Naive thymus-derived CD4-positive, alpha-beta T cell (primary cell): ENCODE measurements around the gene NR6A1. TPM values are rescaled to one million over a fixed set of nuclear protein-coding genes. Genes with fewer than 3 reads are reported as not detected.
"Not testable (repeated sequence)": the region's sequence is repeated elsewhere in the genome, so short reads cannot be mapped to it uniquely, and the experiment has no call there.

Experiments
- ATAC-seq: fragments of 150-1000 bp; cut with Tn5 transposase; 2 replicates; pipeline ENCODE4 v1.10.0; 2021; ENCODE audit warnings: mild to moderate bottlenecking, moderate library complexity
- CTCF ChIA-PET: fragments of 350-600 bp; sonication (Branson Sonifier 250); formaldehyde crosslinking; loops from one replicate; lab custom pipeline; 2021; ENCODE audit warnings: antibody characterized with exemption; lab: Charles Lee
- POLR2A ChIA-PET: fragments of 350-600 bp; sonication (Branson Sonifier 250); formaldehyde crosslinking; loops from one replicate; lab custom pipeline; 2021; ENCODE audit warnings: antibody characterized with exemption, inconsistent platforms; lab: Charles Lee
- DNase-seq, 9 donors: peaks; one replicate each; pipeline versions ENCODE4 v3.0.0 to v3.0.0-alpha.2; 2020 to 2022; ENCODE audit warnings: mixed read lengths in 1 of 9
- H3K27ac ChIP-seq: one replicate; pipeline ENCODE4 v1.7.0; 2013; ENCODE audit warnings: mild to moderate bottlenecking, low read depth, low read length, moderate library complexity
- H3K27me3 ChIP-seq, 2 donors: one replicate each; pipeline ENCODE4 v1.7.0; 2013; ENCODE audit warnings: low read length in 2 of 2, mild to moderate bottlenecking in 2 of 2, moderate library complexity in 2 of 2; ENCODE audit not compliant: control insufficient read depth in 2 of 2, insufficient read depth in 2 of 2
- H3K36me3 ChIP-seq, 3 experiments: 1 replicate in 2 of 3; 2 replicates in 1 of 3; pipeline ENCODE4 v1.7.0; 2013; ENCODE audit warnings: low read length in 3 of 3, mild to moderate bottlenecking in 3 of 3, moderate library complexity in 1 of 3; ENCODE audit not compliant: insufficient read depth in 3 of 3, control insufficient read depth in 2 of 3
- H3K4me1 ChIP-seq, 2 donors: one replicate each; pipeline ENCODE4 v1.7.0; 2013; ENCODE audit warnings: low read length in 2 of 2, mild to moderate bottlenecking in 2 of 2, moderate library complexity in 1 of 2; ENCODE audit not compliant: control insufficient read depth in 2 of 2, insufficient read depth in 2 of 2
- H3K4me3 ChIP-seq: 2 replicates; pipeline ENCODE4 v1.7.0; 2013; ENCODE audit warnings: mild to moderate bottlenecking, low read length
- H3K9me3 ChIP-seq, 3 experiments: 1 replicate in 2 of 3; 2 replicates in 1 of 3; pipeline ENCODE4 v1.7.0; 2013; ENCODE audit warnings: low read length in 3 of 3; ENCODE audit not compliant: control insufficient read depth in 2 of 3
- H3K27ac Mint-ChIP-seq, 9 donors: one replicate each; pipeline ENCODE4 v1.8.0; 2020 to 2022; ENCODE audit warnings: mixed read lengths in 9 of 9, mild to moderate bottlenecking in 8 of 9, moderate library complexity in 5 of 9, inconsistent platforms in 2 of 9
- H3K27me3 Mint-ChIP-seq, 5 donors: one replicate each; pipeline ENCODE4 v1.8.0; 2021 to 2022; ENCODE audit warnings: mixed read lengths in 5 of 5, mild to moderate bottlenecking in 1 of 5
- H3K36me3 Mint-ChIP-seq, 5 donors: one replicate each; pipeline ENCODE4 v1.8.0; 2020 to 2022; ENCODE audit warnings: mixed read lengths in 5 of 5, mild to moderate bottlenecking in 3 of 5, inconsistent platforms in 1 of 5
- H3K4me1 Mint-ChIP-seq, 7 donors: one replicate each; pipeline ENCODE4 v1.8.0; 2020 to 2022; ENCODE audit warnings: mixed read lengths in 7 of 7, mild to moderate bottlenecking in 3 of 7, inconsistent platforms in 1 of 7
- H3K4me3 Mint-ChIP-seq, 10 donors: one replicate each; pipeline ENCODE4 v1.8.0; 2020 to 2022; ENCODE audit warnings: mild to moderate bottlenecking in 10 of 10, mixed read lengths in 10 of 10, moderate library complexity in 6 of 10, inconsistent platforms in 2 of 10
- H3K9me3 Mint-ChIP-seq, 11 donors: one replicate each; pipeline ENCODE4 v1.8.0; 2020 to 2022; ENCODE audit warnings: mixed read lengths in 11 of 11, mild to moderate bottlenecking in 4 of 11, inconsistent platforms in 1 of 11, moderate library complexity in 1 of 11
- intact Hi-C, 2 donors: fragments of 100-400 bp; cut with micrococcal nuclease; formaldehyde crosslinking; loops; one replicate each; pipeline ENCODE4 v1.15.1; 2023
- polyA plus RNA-seq, 2 donors: library from polyadenylated mRNA; unstranded; fragments of 300-500 nt; fragmentation: Illumina TruSeq; gene quantifications; one replicate each; pipeline ENCODE4 v1.2.3, GENCODE V29; 2021
- total RNA-seq, 6 experiments: library from RNA in 5 of 6; stranded (reverse) in 5 of 6; gene quantifications; 1 replicate in 5 of 6; 2 replicates in 1 of 6; pipeline ENCODE4 v1.2.3 and lab custom pipeline; 2021 to 2026

NR6A1 gene
- total and polyA plus RNA-seq, 7 experiments from 2014 or later = 0.21 to 0.78 (median 0.51) TPM; not detected in 4

- no peaks in the 10 kb centered on the region for H3K9me3 Mint-ChIP-seq
- intact Hi-C loops = no loop called here
- no peak for DNase-seq
- Histone ChIP-seq H3K9me3 (no peaks in the 10 kb centered on the region), H3K27ac (no peak overlapping the region), H3K36me3 (no peaks in the 10 kb centered on the region), H3K4me3 (no peak overlapping the region), H3K4me1 (no peaks in the 10 kb centered on the region), H3K27me3 (no peaks in the 10 kb centered on the region)
- H3K27me3 Mint-ChIP-seq = peaks cover 11 to 24% (median 15%) of the 10 kb centered on the region in 5 donors
- peaks cover 0 to 5% (median 0%) of the 10 kb centered on the region in 7 donors for H3K4me1 Mint-ChIP-seq
- no peak overlapping the region for H3K4me3 Mint-ChIP-seq
- ChIA-PET CTCF (interaction anchor here (0.6 kb wide), 1 partner anchor 11 kb away, joined by 4 read pairs; no protein-coding TSS in a partner anchor), POLR2A (no interaction called here)
- no peak overlapping the region for H3K27ac Mint-ChIP-seq
- ATAC-seq = no peak
- H3K36me3 Mint-ChIP-seq = no peaks in the 10 kb centered on the region
These were observed 27.3 kb downstream of the NR6A1 start for GRCh38 chr9:124743686-124744348.

- Histone ChIP-seq H3K4me3 (no peak overlapping the region), H3K27ac (no peak overlapping the region), H3K27me3 (no peaks in the 10 kb centered on the region), H3K4me1 (no peaks in the 10 kb centered on the region), H3K36me3 (no peaks in the 10 kb centered on the region), H3K9me3 (no peaks in the 10 kb centered on the region)
- peaks cover 9 to 20% (median 12%) of the 10 kb centered on the region in 5 donors for H3K27me3 Mint-ChIP-seq
- ATAC-seq = no peak
- H3K36me3 Mint-ChIP-seq = no peaks in the 10 kb centered on the region
- H3K9me3 Mint-ChIP-seq = no peaks in the 10 kb centered on the region
- DNase-seq = no peak
- POLR2A ChIA-PET = no interaction called here
- intact Hi-C loops = no loop called here
- CTCF ChIA-PET = interaction anchor here (1.2 kb wide), 1 partner anchor 126 kb away, joined by 5 read pairs; no protein-coding TSS in a partner anchor
- no peak overlapping the region for H3K4me3 Mint-ChIP-seq
- H3K27ac Mint-ChIP-seq = no peak overlapping the region
- H3K4me1 Mint-ChIP-seq = peaks cover 0 to 5% (median 0%) of the 10 kb centered on the region in 7 donors
These were observed 28.2 kb downstream of the NR6A1 start for GRCh38 chr9:124742940-124743339.

GRCh38 chr9:124741662-124742061 lies 29.4 kb downstream of the NR6A1 start:
- H3K27ac Mint-ChIP-seq = no peak overlapping the region
- ChIA-PET CTCF (interaction anchor here (1.1 kb wide), 1 partner anchor 124 kb away, joined by 3 read pairs; no protein-coding TSS in a partner anchor), POLR2A (no interaction called here)
- H3K27me3 ChIP-seq = no peaks in the 10 kb centered on the region
- no peak overlapping the region for H3K27ac ChIP-seq
- intact Hi-C loops = no loop called here
- no peak overlapping the region for H3K4me3 ChIP-seq
- DNase-seq = no peak
- no peak for ATAC-seq
- H3K9me3 Mint-ChIP-seq = no peaks in the 10 kb centered on the region
- H3K36me3 Mint-ChIP-seq = no peaks in the 10 kb centered on the region
- no peaks in the 10 kb centered on the region for H3K4me1 ChIP-seq
- peaks cover 0 to 8% (median 0%) of the 10 kb centered on the region in 7 donors for H3K4me1 Mint-ChIP-seq
- no peaks in the 10 kb centered on the region for H3K36me3 ChIP-seq
- H3K9me3 ChIP-seq = no peaks in the 10 kb centered on the region
- no peak overlapping the region for H3K4me3 Mint-ChIP-seq
- peaks cover 0 to 21% (median 7%) of the 10 kb centered on the region in 5 donors for H3K27me3 Mint-ChIP-seq

DNA sequence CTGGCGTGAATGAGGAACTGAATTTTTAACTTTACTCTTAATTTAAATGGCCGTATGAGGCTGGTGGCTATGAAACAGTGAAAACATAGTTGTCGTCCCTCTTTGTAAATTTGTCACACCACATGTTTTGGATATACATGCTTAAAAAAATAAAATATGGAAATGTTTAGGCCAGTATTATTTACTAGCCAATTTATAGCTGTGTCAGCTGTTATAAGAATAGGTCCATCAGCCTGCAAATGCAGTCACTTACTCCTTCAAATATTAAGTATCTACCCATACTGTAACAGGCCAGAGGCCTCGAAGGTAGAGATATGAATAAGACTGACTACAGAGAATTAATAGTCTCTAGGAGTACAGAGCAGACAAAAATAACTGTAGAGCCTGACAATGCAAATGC lies 30.0 kb downstream of the NR6A1 start:
- no peak overlapping the region for H3K27ac ChIP-seq
- intact Hi-C loops = no loop called here
- CTCF ChIA-PET = interaction anchor here (1.1 kb wide), 1 partner anchor 124 kb away, joined by 3 read pairs; no protein-coding TSS in a partner anchor
- Mint-ChIP-seq H3K4me1 (peaks cover 0 to 10% (median 0%) of the 10 kb centered on the region in 7 donors), H3K27me3 (peaks cover 0 to 19% (median 10%) of the 10 kb centered on the region in 5 donors), H3K27ac (no peak overlapping the region), H3K4me3 (no peak overlapping the region), H3K36me3 (no peaks in the 10 kb centered on the region), H3K9me3 (no peaks in the 10 kb centered on the region)
- H3K27me3 ChIP-seq = no peaks in the 10 kb centered on the region
- no peaks in the 10 kb centered on the region for H3K36me3 ChIP-seq
- no peaks in the 10 kb centered on the region for H3K9me3 ChIP-seq
- no peak for ATAC-seq
- no peak overlapping the region for H3K4me3 ChIP-seq
- H3K4me1 ChIP-seq = no peaks in the 10 kb centered on the region
- DNase-seq = no peak
- POLR2A ChIA-PET = no interaction called here

GRCh38 chr9:124739360-124739759 lies 31.8 kb downstream of the NR6A1 start:
- Mint-ChIP-seq H3K27ac (no peak overlapping the region), H3K36me3 (no peaks in the 10 kb centered on the region), H3K4me1 (peaks cover 0 to 24% (median 0%) of the 10 kb centered on the region in 7 donors), H3K27me3 (peaks cover 0 to 20% (median 7%) of the 10 kb centered on the region in 5 donors), H3K4me3 (no peak overlapping the region), H3K9me3 (no peaks in the 10 kb centered on the region)
- CTCF ChIA-PET = no interaction called here
- Histone ChIP-seq H3K4me3 (no peak overlapping the region), H3K36me3 (no peaks in the 10 kb centered on the region), H3K27me3 (no peaks in the 10 kb centered on the region), H3K9me3 (no peaks in the 10 kb centered on the region), H3K4me1 (no peaks in the 10 kb centered on the region), H3K27ac (no peak overlapping the region)
- ATAC-seq (no peak), DNase-seq (no peak)
- POLR2A ChIA-PET = no interaction called here
- intact Hi-C loops = no loop called here

DNA sequence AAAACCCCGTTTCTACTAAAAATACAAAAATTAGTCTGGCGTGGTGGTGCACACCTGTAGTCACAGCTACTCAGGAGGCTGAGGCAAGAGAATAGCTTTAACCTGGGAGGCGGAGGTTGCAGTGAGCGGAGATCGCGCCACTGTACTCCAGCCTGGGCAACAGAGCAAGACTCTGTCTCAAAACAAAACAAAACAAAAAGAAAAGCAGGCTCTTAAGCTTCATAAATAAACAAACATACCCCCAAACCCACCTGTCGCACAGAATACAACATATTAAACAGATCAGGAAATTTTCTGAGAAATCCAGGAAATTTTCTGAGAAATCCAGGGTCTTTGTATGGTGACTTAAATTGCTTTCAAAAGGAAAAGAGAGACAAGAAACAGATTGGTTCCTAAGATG lies 33.0 kb downstream of the NR6A1 start:
- CTCF ChIA-PET = interaction anchor here (0.7 kb wide), 1 partner anchor 199 kb away, joined by 4 read pairs; no protein-coding TSS in a partner anchor
- intact Hi-C loops = not testable (repeated sequence)

More for the DNA sequence above, 33.0 kb downstream of the NR6A1 start:
- H3K36me3 ChIP-seq, H3K36me3 Mint-ChIP-seq, H3K27me3 ChIP-seq, POLR2A ChIA-PET, H3K9me3 ChIP-seq, H3K4me3 Mint-ChIP-seq, H3K27ac ChIP-seq, ATAC-seq, H3K4me3 ChIP-seq, H3K27ac Mint-ChIP-seq, H3K9me3 Mint-ChIP-seq, H3K4me1 ChIP-seq, DNase-seq: not testable (repeated sequence)
- peaks cover 0 to 20% (median 7%) of the 10 kb centered on the region in 5 donors for H3K27me3 Mint-ChIP-seq
- H3K4me1 Mint-ChIP-seq = peaks cover 0 to 24% (median 0%) of the 10 kb centered on the region in 7 donors
